GM21737 (cell line): ENCODE data around the gene DOK4.
"Not testable (repeated sequence)": the region's sequence is repeated elsewhere in the genome, so short reads cannot be mapped to it uniquely, and the experiment has no call there.

Experiments used
- ATAC-seq: cut with Tn5 transposase; IDR thresholded peaks from one replicate; pipeline ENCODE4 v1.9.1; 2021; ENCODE audit warnings: mild to moderate bottlenecking, moderate library complexity; ENCODE audit not compliant: unreplicated experiment

The DOK4 gene

DNA sequence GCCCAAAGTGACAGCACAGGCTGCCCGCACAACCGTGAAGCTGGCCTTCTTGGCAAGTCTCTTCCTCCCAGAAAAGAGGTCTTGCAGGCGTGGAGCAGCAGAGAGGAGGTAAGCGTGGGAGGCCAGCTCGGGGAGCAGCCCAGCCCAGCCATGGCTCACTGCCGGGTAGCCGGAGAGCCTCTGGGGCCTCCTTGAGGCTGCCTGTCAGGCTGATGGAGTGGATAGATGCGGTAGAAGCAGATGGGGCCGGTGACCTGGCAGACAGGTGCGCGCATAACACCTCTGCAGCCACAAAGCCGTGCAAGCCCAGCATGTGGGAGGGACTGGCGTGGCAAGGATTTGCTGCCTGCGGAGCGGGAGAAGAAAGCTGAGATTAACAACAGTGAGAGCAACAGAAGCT, 17.1 kb upstream of the DOK4 start:
- ATAC-seq, result no peak

DNA sequence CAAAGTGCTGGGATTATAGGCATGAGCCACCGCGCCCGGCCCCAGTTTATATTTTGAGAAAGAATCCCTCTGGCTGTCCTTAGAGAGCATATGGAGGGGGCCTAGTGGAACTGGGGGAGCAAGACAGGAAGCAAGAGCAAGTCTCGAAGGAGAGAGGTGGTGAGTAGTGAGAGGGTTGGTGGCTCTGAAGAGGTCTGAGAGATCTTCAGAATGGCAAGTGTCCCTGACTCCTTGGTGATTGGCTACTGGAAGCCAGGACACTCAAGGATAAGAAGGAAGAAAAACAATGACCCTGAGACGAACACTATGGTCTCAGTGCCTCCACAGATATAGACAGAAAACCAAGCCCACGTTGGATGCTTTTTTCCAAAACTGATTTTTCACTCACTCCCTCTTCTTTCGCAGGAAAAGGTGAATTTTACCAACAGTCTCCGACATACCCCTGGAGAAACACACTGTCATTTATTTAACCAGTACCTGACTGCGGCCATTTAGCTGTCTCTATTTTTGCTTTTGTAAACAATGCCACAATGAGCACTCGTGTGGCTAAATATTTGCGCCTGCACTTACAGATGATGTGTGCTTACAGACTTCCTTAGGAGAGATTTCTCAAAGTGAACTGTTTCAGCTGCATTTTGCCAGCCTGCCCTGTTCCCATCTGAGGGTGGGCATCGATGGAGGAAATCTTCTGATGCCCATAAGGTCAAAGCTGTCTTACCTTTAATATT, 15.9 kb upstream of the DOK4 start:
- ATAC-seq, result no peak

GRCh38 chr16:57501492-57501891, 15.2 kb upstream of the DOK4 start:
- no peak for ATAC-seq

DNA sequence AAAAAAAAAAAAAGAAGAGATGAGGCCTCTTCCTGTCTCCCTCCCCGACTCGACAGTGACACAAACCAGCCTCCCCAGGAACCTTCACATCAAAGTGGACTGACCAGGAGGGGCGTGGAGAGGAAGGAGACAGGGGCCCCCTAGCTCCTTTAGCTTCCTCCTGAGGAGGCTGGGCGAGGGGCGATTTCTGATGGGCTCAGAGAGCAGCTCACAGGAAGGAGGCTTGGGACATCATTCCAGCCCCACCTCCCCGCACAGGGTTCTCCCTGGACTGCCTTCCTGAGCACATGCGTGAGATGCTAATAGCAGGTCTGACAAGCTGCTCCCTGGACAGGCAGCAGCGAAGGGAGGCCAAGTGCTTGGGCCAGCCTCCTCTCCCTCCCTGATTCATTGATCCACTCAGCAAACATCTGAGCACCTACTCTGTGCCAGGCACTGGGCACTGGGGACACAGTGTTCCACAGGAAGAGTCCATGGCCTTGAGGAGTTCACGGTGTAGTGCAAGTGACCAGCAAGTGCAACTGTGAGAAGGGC, 14.4 kb upstream of the DOK4 start:
- no peak for ATAC-seq

- not testable (repeated sequence) for ATAC-seq
Measured at GRCh38 chr16:57499941-57500340, 13.6 kb upstream of the DOK4 start.

DNA sequence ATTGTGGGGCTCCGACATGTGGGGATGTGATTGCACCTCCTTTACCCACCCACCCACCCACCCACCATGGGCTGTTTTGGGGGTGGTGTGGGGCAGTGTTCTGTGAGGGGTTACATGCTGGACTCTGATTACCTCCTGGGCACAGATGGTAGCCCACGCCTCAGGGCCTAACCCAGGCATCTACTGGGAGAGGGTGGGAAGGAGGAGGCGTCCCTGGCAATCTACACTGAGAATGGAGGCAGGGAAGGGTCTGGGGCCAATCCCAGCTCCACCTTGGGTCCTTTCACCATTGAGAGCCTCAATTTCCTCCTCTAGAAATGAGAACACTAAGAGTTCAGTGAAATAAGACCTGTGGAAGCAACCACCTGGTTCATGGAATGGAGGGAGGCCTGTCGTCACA, 11.7 kb upstream of the DOK4 start:
- no peak for ATAC-seq

GRCh38 chr16:57497121-57497520, 10.8 kb upstream of the DOK4 start:
- ATAC-seq, result no peak

DNA sequence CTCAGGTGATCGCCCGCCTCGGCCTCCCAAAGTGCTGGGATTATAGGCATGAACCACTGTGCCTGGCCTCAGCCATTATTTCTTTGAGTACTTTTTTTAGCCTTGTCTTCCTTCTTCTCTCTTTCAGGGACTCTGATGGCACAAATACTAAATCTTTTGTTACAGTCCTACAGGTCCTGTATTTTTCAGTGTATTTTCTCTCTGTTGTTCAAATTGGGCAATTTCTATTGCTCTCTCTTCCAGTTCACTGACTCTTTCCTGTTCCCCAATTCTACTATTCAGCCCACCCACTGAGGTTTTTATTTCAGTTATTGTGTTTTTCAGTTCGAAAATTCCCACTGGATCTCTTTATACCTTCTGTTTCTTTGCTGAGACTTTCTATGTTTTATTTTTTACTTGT, 7.5 kb upstream of the DOK4 start:
- ATAC-seq, result no peak

- ATAC-seq, result no peak
Measured at GRCh38 chr16:57489229-57489628, 2.9 kb upstream of the DOK4 start.

DNA sequence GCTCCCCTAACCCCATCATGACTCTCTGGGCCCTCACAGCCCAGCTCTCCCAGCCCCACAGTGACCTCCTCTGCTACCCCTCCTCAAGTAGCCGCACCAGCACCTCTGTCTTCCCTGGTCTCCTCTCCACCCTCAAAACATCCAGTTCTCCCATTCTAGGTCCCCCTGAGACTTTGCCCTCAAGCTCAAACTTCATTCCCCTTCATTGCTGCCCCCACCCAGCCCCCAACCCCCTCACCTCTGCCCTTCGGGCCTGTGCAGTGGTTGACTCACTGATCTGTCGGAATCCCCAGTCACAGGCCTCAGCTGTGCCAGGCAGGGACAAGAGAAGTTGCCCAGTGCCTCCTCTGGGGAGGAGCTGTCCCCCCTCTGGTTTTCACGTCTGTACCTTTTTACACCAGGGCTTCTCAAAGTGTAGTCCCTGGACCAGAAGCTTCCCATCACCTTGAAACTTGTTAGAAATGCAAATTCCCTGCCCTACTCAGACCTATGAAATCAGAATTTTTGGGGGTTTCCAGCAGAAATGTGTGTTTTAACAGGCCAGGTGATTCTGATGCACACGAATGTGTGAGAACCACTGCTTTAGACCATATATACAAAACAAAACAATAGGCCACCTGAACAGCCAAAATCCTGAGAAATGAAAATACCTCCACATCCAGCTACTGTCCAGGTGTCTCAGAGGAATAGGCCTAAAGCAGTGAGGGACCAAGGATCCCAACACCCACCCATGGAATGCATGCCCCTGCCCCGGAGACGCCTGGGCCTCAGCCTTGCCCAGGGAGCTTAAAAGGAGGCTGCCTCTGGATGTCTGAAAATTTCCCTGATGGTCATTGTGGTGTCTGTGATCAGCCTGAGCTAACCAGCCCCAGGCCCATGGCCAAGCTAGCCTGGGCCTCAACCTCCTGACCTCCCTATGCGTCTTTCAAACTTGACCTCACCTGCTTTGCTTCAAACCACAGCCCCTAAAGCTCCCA, 853 bp upstream of the DOK4 start:
- no peak for ATAC-seq

DNA sequence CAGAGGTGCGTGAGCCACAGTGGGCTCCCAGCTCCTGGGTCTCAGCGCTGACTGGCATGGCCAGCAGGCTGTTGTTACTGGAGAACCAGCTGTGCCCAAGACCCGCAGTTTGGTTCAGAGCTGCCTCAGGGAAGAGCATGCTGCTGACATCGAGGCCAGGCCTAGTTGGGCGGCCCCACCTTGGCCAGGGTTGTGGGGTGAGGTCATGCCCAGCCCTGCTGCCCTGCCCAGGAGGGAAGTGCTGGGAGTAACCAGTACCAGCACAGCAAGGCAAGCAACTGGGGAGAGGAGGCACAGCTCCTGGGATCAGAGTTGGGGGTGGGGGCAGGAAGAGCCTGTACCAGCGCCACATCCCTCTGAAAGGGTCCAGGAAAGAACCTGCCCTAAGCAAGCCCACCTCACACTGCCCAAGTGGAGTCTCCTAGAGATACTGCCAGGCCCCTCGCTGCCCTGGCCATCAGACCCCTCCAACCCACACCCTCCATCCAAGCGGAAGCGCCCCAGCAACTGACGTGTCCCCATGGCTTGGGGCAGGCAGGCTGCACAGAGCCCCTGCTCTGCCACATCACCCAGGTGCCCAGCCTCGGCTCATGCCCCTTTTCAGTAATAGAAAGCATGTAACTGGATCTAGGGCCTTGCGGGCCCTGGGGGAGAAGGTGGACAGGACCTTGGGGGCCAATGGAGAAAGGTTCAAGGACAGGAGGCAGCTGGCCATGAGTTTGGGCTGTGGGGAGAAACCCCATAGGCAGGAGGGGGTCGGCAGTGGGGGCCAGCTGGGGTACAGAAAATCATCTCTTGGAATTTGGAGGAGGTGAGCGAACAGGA, 990 bp downstream of the DOK4 start:
- ATAC-seq, result no peak

DNA sequence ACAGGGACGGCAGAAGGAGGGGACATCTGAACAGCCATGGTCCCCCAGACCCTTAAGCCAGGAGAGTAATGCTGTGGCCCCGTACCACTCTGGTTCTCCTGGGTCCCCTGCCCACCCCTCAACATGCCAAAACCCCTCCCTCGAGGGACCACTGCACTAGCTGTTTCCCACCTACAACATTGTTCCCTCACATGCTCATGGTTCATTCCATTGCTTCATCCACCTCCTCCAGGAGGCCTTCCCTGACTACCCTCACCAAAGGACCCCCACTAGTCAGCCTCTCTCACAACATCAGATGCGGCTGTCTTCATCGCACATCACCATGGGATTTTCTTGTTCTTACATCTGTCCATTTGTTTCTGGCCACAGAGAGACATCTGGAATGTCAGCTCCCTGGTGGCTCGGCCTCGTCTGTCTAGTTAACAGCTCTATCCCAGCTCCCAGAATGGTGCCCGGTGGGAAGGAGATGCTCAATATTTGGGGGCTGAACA, 1.7 kb downstream of the DOK4 start:
- no peak for ATAC-seq

DNA sequence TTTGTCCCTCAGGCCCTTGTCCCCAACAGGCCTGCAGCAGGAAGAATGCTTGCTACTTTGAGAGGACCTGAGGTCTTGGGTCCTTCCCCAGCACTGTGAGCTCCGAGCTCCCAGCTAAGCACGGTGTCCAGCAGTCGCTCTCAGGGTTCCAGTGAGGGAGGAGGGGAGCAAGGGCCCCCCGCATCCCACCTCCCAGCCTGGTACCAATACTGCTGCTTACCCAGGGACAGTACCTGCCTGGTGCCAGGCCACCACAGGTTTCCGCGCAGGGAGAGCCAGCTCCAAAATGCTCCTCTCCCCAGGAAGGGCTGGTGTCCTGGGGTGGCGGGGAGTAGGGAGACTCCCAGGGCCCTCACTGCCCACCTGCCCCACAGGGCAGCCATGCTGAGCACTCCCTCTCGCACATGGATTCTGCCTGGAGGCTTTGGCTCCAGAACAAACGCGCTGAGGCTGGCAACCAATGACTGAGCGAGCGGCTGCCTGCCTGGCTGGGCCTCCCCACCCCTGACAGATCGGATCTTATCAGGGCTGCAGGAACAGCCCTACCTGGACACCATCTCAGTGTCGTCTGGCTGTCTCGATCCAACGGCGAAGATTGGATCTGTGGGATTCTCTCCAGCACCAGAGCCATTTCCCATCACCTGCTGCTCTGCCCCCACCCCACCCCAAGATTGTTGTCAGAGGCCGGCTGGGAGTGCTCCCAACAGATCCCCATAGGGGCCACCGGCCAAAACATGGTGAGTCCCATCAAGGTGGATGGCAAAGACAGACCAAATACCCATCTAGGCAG, 2.4 kb downstream of the DOK4 start:
- no peak for ATAC-seq

DNA sequence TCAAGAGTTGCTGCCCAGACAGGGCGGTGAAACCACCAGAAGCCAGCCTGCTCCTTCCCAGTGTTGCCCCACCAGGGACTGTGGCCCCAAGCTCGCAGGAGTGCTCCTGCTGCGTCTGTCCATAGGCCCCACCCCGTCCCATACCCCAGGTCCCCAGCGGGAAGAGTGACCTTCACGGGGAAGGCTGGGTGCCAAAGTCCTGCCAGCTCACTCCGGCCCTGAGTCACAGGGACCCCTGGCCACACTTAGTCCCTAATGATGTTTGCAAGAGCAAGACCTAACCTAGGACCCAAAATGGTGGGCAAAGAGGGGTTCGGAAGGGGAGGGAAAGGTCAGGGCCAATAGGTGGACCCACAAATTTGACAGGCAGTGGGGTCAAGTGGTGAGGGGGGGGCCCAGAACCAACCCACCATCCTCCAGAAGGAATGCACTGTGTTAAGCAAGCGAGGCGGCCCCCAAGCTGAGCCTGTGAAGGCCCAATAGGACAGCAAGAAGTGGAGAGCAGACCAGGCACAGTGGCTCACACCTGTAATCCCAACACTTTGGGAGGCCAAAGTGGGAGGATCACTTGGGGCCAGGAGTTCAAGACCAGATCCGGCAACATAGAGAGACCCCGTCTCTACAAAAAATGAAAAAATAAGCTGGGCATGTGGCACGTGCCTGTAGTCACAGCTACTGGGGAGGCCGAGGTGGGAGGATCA, 3.3 kb downstream of the DOK4 start:
- no peak for ATAC-seq

DNA sequence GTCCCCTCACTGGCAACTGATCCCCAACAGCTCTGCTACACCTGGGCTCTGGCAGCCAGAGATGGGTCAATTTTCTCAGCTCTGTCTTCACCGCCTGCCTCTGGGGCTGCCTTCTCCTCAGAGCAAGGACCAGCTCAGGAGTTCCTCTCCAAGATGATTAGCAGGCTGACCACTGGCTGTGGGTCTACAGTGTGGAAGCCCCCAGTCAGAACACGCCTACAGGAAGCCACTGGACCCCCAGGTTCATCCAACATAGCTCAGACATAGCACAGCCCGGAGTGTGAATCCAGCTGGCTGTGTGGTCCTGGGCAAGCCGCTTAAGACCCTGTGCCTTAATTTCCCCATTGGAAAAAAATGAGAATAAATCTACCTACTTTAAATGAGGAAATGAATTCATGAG, 4.9 kb downstream of the DOK4 start:
- no peak for ATAC-seq

DNA sequence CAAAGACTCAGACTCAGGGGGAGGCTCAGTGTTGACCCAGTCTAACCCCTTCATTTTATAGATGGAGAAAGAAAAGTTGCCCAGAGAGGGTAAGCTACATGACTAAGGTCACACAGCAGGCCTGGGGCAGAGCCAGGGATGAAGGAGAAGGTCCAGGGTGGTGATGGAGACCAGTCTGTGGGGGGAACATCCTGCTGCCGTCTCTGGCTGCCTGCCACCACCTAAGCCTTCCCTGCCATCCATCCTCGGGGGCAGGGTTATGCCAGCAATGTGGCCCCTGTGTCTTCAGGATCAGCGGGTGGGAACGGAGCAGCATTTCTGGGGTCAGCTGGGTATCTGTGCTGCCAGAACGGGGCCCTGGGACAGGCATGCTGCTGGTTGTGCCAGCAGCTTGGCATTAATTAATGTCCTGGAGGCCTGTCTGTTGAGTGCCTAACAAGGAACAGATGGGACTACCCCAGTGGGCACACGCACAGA, 5.5 kb downstream of the DOK4 start:
- ATAC-seq, result no peak

- ATAC-seq, result no peak
Measured at GRCh38 chr16:57479976-57480753, 6.1 kb downstream of the DOK4 start.

- ATAC-seq, result no peak
Measured at GRCh38 chr16:57479205-57479975, 6.9 kb downstream of the DOK4 start.
